Heart right ventricle (tissue), 16 donors: Measurements from ENCODE around the gene MYO15B. TPM values are rescaled to one million over a fixed set of nuclear protein-coding genes. Genes with fewer than 3 reads are reported as not detected.

Experiments used
- ATAC-seq, 8 donors: fragments of 200-7000 bp; cut with Tn5 transposase; one replicate each; pipeline ENCODE4 v1.9.1; 2020; ENCODE audit warnings: mild to moderate bottlenecking in 8 of 8, moderate library complexity in 8 of 8, moderate number of reproducible peaks in 1 of 8
- DNase-seq, 2 donors: peaks; one replicate each; pipeline ENCODE4 v3.0.0-alpha.2; 2020
- H3K27ac ChIP-seq, 10 donors: fragments of 200-600 bp; sonication (generic) in 2 of 10; one replicate each; pipeline versions ENCODE4 v1.5.0 to v1.8.0; 2020 to 2022; ENCODE audit warnings: mild to moderate bottlenecking in 3 of 10
- H3K27me3 ChIP-seq, 7 donors: fragments of 200-600 bp; one replicate each; pipeline ENCODE4 v1.8.0; 2021 to 2022; ENCODE audit warnings: mild to moderate bottlenecking in 2 of 7
- H3K36me3 ChIP-seq, 9 donors: fragments of 200-600 bp; sonication (generic) in 1 of 9; one replicate each; pipeline versions ENCODE4 v1.5.0 to v1.8.0; 2020 to 2022; ENCODE audit warnings: mild to moderate bottlenecking in 2 of 9
- H3K4me1 ChIP-seq, 9 donors: fragments of 200-600 bp; sonication (generic) in 1 of 9; one replicate each; pipeline versions ENCODE4 v1.5.0 to v1.8.0; 2020 to 2022; ENCODE audit warnings: mild to moderate bottlenecking in 4 of 9
- H3K4me3 ChIP-seq, 10 donors: fragments of 200-600 bp; sonication (generic) in 2 of 10; one replicate each; pipeline versions ENCODE4 v1.5.0 to v1.8.0; 2020 to 2022; ENCODE audit warnings: mild to moderate bottlenecking in 7 of 10, moderate library complexity in 2 of 10
- H3K9me3 ChIP-seq, 11 donors: fragments of 200-600 bp in 10 of 11; sonication (generic) in 2 of 11; one replicate each; pipeline versions ENCODE4 v1.5.0 to v1.8.0; 2013 to 2022; ENCODE audit warnings: mild to moderate bottlenecking in 2 of 11, control low read depth in 1 of 11, moderate library complexity in 1 of 11
- CTCF ChIP-seq, 9 donors: fragments of 200-600 bp; sonication (generic) in 2 of 9; IDR thresholded peaks; one replicate each; pipeline versions ENCODE4 v1.5.0 to v1.8.0; 2021 to 2022; ENCODE audit warnings: antibody characterized with exemption in 9 of 9, mild to moderate bottlenecking in 5 of 9, moderate library complexity in 1 of 9
- WGBS, 2 donors: extraction: QIAGEN DNeasy Blood & Tissue Kit; methylation state at CpG; one replicate each; pipeline ENCODE4 v1.1.7; 2013; ENCODE audit warnings: inconsistent platforms in 1 of 2; 5-methylcytosine and 5-hydroxymethylcytosine counted together
- intact Hi-C, 10 donors: fragments of 100-400 bp; cut with DNase I; formaldehyde crosslinking; loops; one replicate each; pipeline versions ENCODE4 v1.11.1 to v1.14.2; 2022
- polyA plus RNA-seq, 2 donors: library from polyadenylated mRNA; stranded (reverse); fragments of 200-250 nt; gene quantifications; one replicate each; pipeline ENCODE4 v1.2.3, GENCODE V29; 2013
- total RNA-seq, 10 donors: library from RNA; stranded (reverse); fragmentation: NEBNext Ultra II Directional in 3 of 10; extraction: Animal tissue kit (Norgen Biotek cat#: 25700) in 3 of 10; gene quantifications; one replicate each; pipeline versions ENCODE4 v1.2.1 to v1.2.4, GENCODE V29; 2021 to 2023
- donor health status: Arrhythmogenic right ventricular cardiomyopathy.
- donor health status: ischemic (EF 13 %, LVEDD 7.1; RV severe dilation, severe dysfunction).
- donor health status: healthy with polysubstance abuse.
- donor health status: DM: no; HTN: yes; CAD: no.
- donor health status: DM: no; HTN: no; CAD: no.
- donor health status: ischemic (EF 25% LVEDD 6.9; RV normal size, moderate dysfunction).
- donor health status: ischemic (EF 25% LVEDD 5.7; RV mildly dilated, moderate dysfunction).
- donor health status: healthy.
- donor health status: DM: yes; HTN: yes; CAD: no.
- donor health status: Ischemic cardiomyopathy.
- donor health status: ischemic (EF 35%, LVEDD 5.7; RV mildly dilated, moderate dysfunction).
- donor health status: nonischemic (EF 11% LVEDD 7.7; RV severe dilation, severe dysfunction).
- donor health status: DM: yes; HTN: yes; CAD: no.
- donor health status: PGD.
- donor health status: ischemic (EF 29% LVEDD 5.4; RV normal size, mild dysfunction).
- donor health status: nonischemic (EF 23%, LVEDD 6.1; RV moderate dilation, normal function).

Gene MYO15B
- total and polyA plus RNA-seq, 12 donors = 27.9 to 205 (median 45.8) TPM

DNA sequence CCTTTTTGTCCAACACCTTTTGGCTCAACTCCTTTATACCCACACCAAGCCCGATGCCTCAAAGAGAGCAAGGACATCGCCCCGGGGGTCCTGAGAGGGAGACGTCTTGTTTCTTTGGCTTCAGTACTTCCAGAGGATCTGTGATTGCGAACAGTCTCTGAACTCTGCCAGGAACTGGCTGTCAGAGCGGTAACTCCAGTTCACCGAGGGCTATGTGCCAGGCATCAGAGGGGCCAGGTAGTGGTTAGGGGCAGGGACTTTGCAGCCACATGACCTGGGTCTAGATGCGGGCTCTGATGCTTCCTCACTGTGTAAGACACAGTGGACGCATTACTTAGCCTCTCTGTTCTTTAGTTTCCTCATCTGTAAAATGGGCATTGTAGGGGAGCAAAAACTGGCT, 40.5 kb upstream of the MYO15B start:
- no peak for DNase-seq

DNA sequence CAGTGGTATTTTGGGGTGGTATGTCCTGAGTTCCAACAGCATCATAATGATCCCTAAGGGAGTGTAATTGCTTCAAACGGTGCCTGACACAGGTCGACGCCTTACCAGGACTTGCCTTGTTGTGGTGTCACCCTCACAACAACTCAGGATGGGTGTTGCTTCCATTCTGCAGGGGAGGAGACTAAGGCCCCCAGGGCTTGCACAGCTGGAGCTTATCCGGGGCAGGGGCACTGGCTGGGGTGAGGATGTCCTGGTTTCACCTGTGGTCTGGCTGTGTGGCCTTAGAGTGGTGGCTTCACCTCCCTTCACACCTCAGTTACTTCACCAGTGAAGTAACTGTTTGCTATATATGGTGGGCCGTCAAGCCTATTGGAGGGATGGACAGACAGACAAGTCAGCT, 38.8 kb upstream of the MYO15B start:
- Histone ChIP-seq H3K4me1 (peaks cover 0 to 16% (median 0%) of the 10 kb centered on the region in 9 donors), H3K9me3 (no peaks in the 10 kb centered on the region), H3K27me3 (no peaks in the 10 kb centered on the region), H3K27ac (no peak overlapping the region), H3K36me3 (no peaks in the 10 kb centered on the region), H3K4me3 (no peak overlapping the region)
- WGBS, 2 donors = 85% methylated on average over 5 of the region's 5 CpGs
- TF ChIP-seq CTCF (IDR thresholded peaks at IDR 0.05) = no peak
- ATAC-seq (no peak), DNase-seq (no peak)
- intact Hi-C loops = no loop called here

More for the DNA sequence above, 40.5 kb upstream of the MYO15B start:
- Histone ChIP-seq H3K4me3 (no peak overlapping the region), H3K36me3 (no peaks in the 10 kb centered on the region), H3K27me3 (no peaks in the 10 kb centered on the region), H3K9me3 (no peaks in the 10 kb centered on the region), H3K4me1 (peaks cover 0 to 7% (median 0%) of the 10 kb centered on the region in 9 donors), H3K27ac (no peak overlapping the region)
- 93 to 97% methylated on average over 9 of the region's 9 CpGs for WGBS, 2 donors
- no peak for ATAC-seq
- no peak for TF ChIP-seq CTCF (IDR thresholded peaks at IDR 0.05)
- intact Hi-C loops = no loop called here

- no peaks in the 10 kb centered on the region for H3K36me3 ChIP-seq
- DNase-seq (no peak), ATAC-seq (peak in 7 of 8 donors; percentile 31 to 72 (median 61))
- TF ChIP-seq CTCF (IDR thresholded peaks at IDR 0.05) = no peak
- intact Hi-C loops = no loop called here
- no peaks in the 10 kb centered on the region for H3K27me3 ChIP-seq
- H3K9me3 ChIP-seq = no peaks in the 10 kb centered on the region
- H3K27ac ChIP-seq = no peak overlapping the region
- 60 to 73% methylated on average over 21 to 22 of the region's 22 CpGs for WGBS, 2 donors
- no peak overlapping the region for H3K4me3 ChIP-seq
- peaks cover 0 to 16% (median 0%) of the 10 kb centered on the region in 9 donors for H3K4me1 ChIP-seq
Measured at GRCh38 chr17:75549246-75550138, 38.1 kb upstream of the MYO15B start.

GRCh38 chr17:75550139-75550465, 37.5 kb upstream of the MYO15B start:
- no peaks in the 10 kb centered on the region for H3K9me3 ChIP-seq
- no peak overlapping the region for H3K27ac ChIP-seq
- H3K27me3 ChIP-seq = no peaks in the 10 kb centered on the region
- DNase-seq (no peak), ATAC-seq (peak in 1 of 8 donors; percentile 17)
- peaks cover 0 to 16% (median 0%) of the 10 kb centered on the region in 9 donors for H3K4me1 ChIP-seq
- WGBS, 2 donors = 80 to 82% methylated on average over 4 of the region's 4 CpGs
- H3K4me3 ChIP-seq = no peak overlapping the region
- no peaks in the 10 kb centered on the region for H3K36me3 ChIP-seq
- TF ChIP-seq CTCF (IDR thresholded peaks at IDR 0.05) = no peak
- intact Hi-C loops = no loop called here
